Activated B cell treated with CpG ODN at 0.5 μM for 24 hours (primary cell): ENCODE measurements around the gene ATF7. TPM values are rescaled to one million over a fixed set of nuclear protein-coding genes. Genes with fewer than 3 reads are reported as not detected.

Experiments
- ATAC-seq: fragments of 200-7000 bp; cut with Tn5 transposase; one replicate; pipeline ENCODE4 v1.10.0; 2021; ENCODE audit warnings: low read depth, mild to moderate bottlenecking, moderate library complexity
- CTCF ChIA-PET: fragments of 350-600 bp; sonication (Branson Sonifier 250); formaldehyde crosslinking; loops from one replicate; lab custom pipeline; 2021; ENCODE audit warnings: antibody characterized with exemption; lab: Charles Lee
- POLR2A ChIA-PET: fragments of 350-600 bp; sonication (Branson Sonifier 250); formaldehyde crosslinking; loops from one replicate; lab custom pipeline; 2021; ENCODE audit warnings: antibody characterized with exemption; lab: Charles Lee
- DNase-seq: peaks from one replicate; pipeline ENCODE4 v3.0.0; 2022
- H3K27ac Mint-ChIP-seq: one replicate; pipeline ENCODE4 v1.8.0; 2020; ENCODE audit warnings: mixed read lengths
- H3K27me3 Mint-ChIP-seq: one replicate; pipeline ENCODE4 v1.8.0; 2021; ENCODE audit warnings: mixed read lengths
- H3K36me3 Mint-ChIP-seq: one replicate; pipeline ENCODE4 v1.8.0; 2021; ENCODE audit warnings: low read depth, mixed read lengths
- H3K4me1 Mint-ChIP-seq: one replicate; pipeline ENCODE4 v1.8.0; 2021; ENCODE audit warnings: mixed read lengths
- H3K4me3 Mint-ChIP-seq: one replicate; pipeline ENCODE4 v1.8.0; 2020; ENCODE audit warnings: mild to moderate bottlenecking, mixed read lengths
- H3K9me3 Mint-ChIP-seq: one replicate; pipeline ENCODE4 v1.8.0; 2020; ENCODE audit warnings: mixed read lengths
- intact Hi-C: fragments of 100-400 bp; cut with micrococcal nuclease; formaldehyde crosslinking; loops from one replicate; pipeline ENCODE4 v1.15.1; 2024
- total RNA-seq: library from RNA; stranded (reverse); gene quantifications from 2 replicates; pipeline ENCODE4 v1.2.3, GENCODE V29; 2022
- TF ChIP-seq, protein P1 (sequence below): fragments of 200-600 bp; IDR thresholded peaks from one replicate; pipeline ENCODE4 v1.8.0; 2022; ENCODE audit warnings: antibody characterized with exemption, mild to moderate bottlenecking

Gene ATF7
- total RNA-seq, 1 donor from 2014 or later = 36.8 TPM

- CTCF ChIA-PET = no interaction called here
- Mint-ChIP-seq H3K36me3 (no peaks in the 10 kb centered on the region), H3K27me3 (no peaks in the 10 kb centered on the region), H3K9me3 (peaks cover 2% of the 10 kb centered on the region), H3K4me3 (no peak overlapping the region), H3K27ac (no peak overlapping the region), H3K4me1 (peaks cover 4% of the 10 kb centered on the region)
- ATAC-seq (no peak), DNase-seq (no peak)
- intact Hi-C loops = no loop called here
- POLR2A ChIA-PET = no interaction called here
- TF ChIP-seq, protein P1, sequence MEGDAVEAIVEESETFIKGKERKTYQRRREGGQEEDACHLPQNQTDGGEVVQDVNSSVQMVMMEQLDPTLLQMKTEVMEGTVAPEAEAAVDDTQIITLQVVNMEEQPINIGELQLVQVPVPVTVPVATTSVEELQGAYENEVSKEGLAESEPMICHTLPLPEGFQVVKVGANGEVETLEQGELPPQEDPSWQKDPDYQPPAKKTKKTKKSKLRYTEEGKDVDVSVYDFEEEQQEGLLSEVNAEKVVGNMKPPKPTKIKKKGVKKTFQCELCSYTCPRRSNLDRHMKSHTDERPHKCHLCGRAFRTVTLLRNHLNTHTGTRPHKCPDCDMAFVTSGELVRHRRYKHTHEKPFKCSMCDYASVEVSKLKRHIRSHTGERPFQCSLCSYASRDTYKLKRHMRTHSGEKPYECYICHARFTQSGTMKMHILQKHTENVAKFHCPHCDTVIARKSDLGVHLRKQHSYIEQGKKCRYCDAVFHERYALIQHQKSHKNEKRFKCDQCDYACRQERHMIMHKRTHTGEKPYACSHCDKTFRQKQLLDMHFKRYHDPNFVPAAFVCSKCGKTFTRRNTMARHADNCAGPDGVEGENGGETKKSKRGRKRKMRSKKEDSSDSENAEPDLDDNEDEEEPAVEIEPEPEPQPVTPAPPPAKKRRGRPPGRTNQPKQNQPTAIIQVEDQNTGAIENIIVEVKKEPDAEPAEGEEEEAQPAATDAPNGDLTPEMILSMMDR = no peak
Measured at GRCh38 chr12:53631721-53632120, 5.5 kb upstream of the ATF7 start.

DNA sequence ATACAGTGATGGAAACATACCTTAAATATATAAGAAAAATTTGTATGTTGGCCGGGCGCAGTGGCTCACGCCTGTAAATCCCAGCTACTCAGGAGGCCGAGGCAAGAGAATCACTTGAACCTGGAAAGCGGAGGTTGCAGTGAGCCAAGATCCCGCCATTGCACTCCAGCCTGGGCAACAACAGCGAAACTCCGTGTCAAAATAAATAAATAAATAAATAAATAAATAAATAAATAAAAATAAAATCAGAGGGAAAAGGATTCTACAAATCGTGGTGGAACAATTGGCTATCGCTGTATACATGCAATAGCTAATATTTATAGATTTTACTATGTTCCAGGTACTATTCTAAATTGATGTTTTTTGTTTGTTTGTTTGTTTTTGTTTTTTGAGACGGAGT is 1.7 kb upstream of the ATF7 start:
- CTCF ChIA-PET = interaction anchor here (0.8 kb wide), 1 partner anchor 14 kb away, joined by 3 read pairs; no protein-coding TSS in a partner anchor
- peaks cover 2% of the 10 kb centered on the region for H3K9me3 Mint-ChIP-seq
- H3K27me3 Mint-ChIP-seq = no peaks in the 10 kb centered on the region
- H3K27ac Mint-ChIP-seq = no peak overlapping the region
- peaks cover 39% of the 10 kb centered on the region for H3K4me1 Mint-ChIP-seq
- POLR2A ChIA-PET = interaction anchor here (0.6 to 1.4 kb wide), 5 partner anchors 45 to 1277 kb away, joined by 3 to 4 read pairs (median 3); no protein-coding TSS in a partner anchor
- peaks cover 11% of the 10 kb centered on the region for H3K36me3 Mint-ChIP-seq
- no peak overlapping the region for H3K4me3 Mint-ChIP-seq
- no peak for ATAC-seq
- intact Hi-C loops = no loop called here
- TF ChIP-seq, protein P1 = no peak
- no peak for DNase-seq

- Mint-ChIP-seq H3K36me3 (peaks cover 12% of the 10 kb centered on the region), H3K9me3 (no peaks in the 10 kb centered on the region), H3K4me1 (peaks cover 42% of the 10 kb centered on the region), H3K27ac (peak overlapping the region; percentile 99), H3K4me3 (peak overlapping the region; percentile 98), H3K27me3 (no peaks in the 10 kb centered on the region)
- CTCF ChIA-PET = interaction anchor here (1.5 to 1.8 kb wide), 2 partner anchors 49 to 83 kb away, joined by 4 to 6 read pairs; partner anchors contain the start of gene ATP5MC2
- intact Hi-C loops = loop anchor here (1.0 kb wide), 7 partner anchors 8 to 654 kb away; partner anchors contain the start of genes ATP5MC2, CALCOCO1, CBX5 and HNRNPA1
- ATAC-seq = peak; percentile 1
- TF ChIP-seq, protein P1 = no peak
- DNase-seq = no peak
- POLR2A ChIA-PET = interaction anchor here (0.5 to 1.4 kb wide), 4 partner anchors 9 to 49 kb away, joined by 4 to 10 read pairs (median 4); partner anchors contain the start of gene ATP5MC2
Measured at GRCh38 chr12:53626702-53627169, 554 bp upstream of the ATF7 start.

DNA sequence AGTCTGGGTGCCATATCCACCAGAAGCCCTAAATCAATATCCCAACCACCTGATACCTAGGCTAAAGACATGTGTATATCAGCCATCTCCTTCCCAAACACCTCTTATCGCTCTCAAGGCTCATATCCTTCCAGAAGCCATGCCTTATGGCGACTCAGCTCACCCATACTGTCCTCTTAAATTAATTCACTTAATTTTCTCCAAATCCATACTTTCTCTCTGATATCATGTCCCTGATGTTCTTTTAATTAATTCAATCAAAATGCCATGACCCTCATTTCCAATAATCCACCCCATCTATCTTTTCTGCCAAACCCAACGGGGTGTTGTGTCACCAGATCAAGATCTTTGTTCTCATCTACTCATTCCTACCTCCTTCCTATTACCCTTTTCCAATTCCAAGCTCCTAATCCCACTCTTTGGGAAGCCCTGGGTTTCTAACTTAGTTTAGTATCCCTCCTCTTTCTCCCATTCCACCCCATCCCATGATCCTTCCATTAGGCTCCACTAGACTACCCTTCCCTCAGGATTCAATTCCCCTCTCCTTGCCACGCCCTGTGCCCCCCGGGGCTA is 723 bp downstream of the ATF7 start:
- Mint-ChIP-seq H3K4me1 (peaks cover 46% of the 10 kb centered on the region), H3K9me3 (no peaks in the 10 kb centered on the region), H3K27ac (peak overlapping the region; percentile 99), H3K27me3 (no peaks in the 10 kb centered on the region), H3K36me3 (peaks cover 13% of the 10 kb centered on the region), H3K4me3 (peak overlapping the region; percentile 98)
- DNase-seq (no peak), ATAC-seq (no peak)
- intact Hi-C loops = no loop called here
- ChIA-PET CTCF (interaction anchor here (1.5 to 1.8 kb wide), 2 partner anchors 50 to 82 kb away, joined by 4 to 6 read pairs; partner anchors contain the start of gene ATP5MC2), POLR2A (interaction anchor here (0.6 to 1.2 kb wide), 5 partner anchors 8 to 619 kb away, joined by 3 to 10 read pairs (median 4); partner anchors contain the start of genes ATP5MC2 and EIF4B)
- TF ChIP-seq, protein P1 = no peak

- Mint-ChIP-seq H3K27ac (peak overlapping the region; percentile 99), H3K36me3 (peaks cover 13% of the 10 kb centered on the region), H3K4me1 (peaks cover 46% of the 10 kb centered on the region), H3K27me3 (no peaks in the 10 kb centered on the region), H3K4me3 (peak overlapping the region; percentile 98), H3K9me3 (no peaks in the 10 kb centered on the region)
- intact Hi-C loops = no loop called here
- POLR2A ChIA-PET = interaction anchor here (1.2 to 1.4 kb wide), 2 partner anchors 12 to 14 kb away, joined by 3 to 4 read pairs; no protein-coding TSS in a partner anchor
- TF ChIP-seq, protein P1 = no peak
- CTCF ChIA-PET = interaction anchor here (1.5 to 2.1 kb wide), 2 partner anchors 51 kb away, joined by 6 to 7 read pairs; partner anchors contain the start of gene ATP5MC2
- DNase-seq = no peak
- no peak for ATAC-seq
Measured at GRCh38 chr12:53624956-53625355, 1.2 kb downstream of the ATF7 start.
